Pancreas (tissue), 10 donors: Measurements from ENCODE around the gene RNF144A. TPM values are rescaled to one million over a fixed set of nuclear protein-coding genes. Genes with fewer than 3 reads are reported as not detected.
"Not testable (repeated sequence)": the region's sequence is repeated elsewhere in the genome, so short reads cannot be mapped to it uniquely, and the experiment has no call there.

Experiments
- ATAC-seq, 4 donors: fragments of 200-7000 bp; cut with Tn5 transposase; one replicate each; pipeline versions ENCODE4 v1.8.0 to v1.9.1; 2020; ENCODE audit warnings: mild to moderate bottlenecking in 4 of 4, moderate library complexity in 4 of 4
- DNase-seq, 6 donors: peaks; one replicate each; pipeline ENCODE4 v3.0.0-alpha.2; 2020
- FAIRE-seq: peaks from 2 replicates; lab custom pipeline; 2012; peaks lifted over from hg19 to GRCh38; lab: Jason Lieb, UNC
- H3K27ac ChIP-seq, 4 donors: fragments of 200-600 bp; sonication (generic); 1 replicate in 3 of 4; 2 replicates in 1 of 4; pipeline versions ENCODE4 v1.5.0 to v1.8.0; 2020
- H3K27me3 ChIP-seq, 4 donors: fragments of 200-600 bp; one replicate each; pipeline ENCODE4 v1.8.0; 2021
- H3K36me3 ChIP-seq, 3 donors: fragments of 200-600 bp; sonication (generic) in 1 of 3; one replicate each; pipeline versions ENCODE4 v1.5.0 to v1.8.0; 2020 to 2021
- H3K4me1 ChIP-seq, 3 donors: fragments of 200-600 bp; one replicate each; pipeline ENCODE4 v1.8.0; 2021
- H3K4me3 ChIP-seq, 4 donors: fragments of 200-600 bp; sonication (generic) in 2 of 4; one replicate each; pipeline versions ENCODE4 v1.5.0 to v1.8.0; 2020 to 2021
- H3K9me3 ChIP-seq, 4 donors: fragments of 200-600 bp; one replicate each; pipeline ENCODE4 v1.8.0; 2021
- WGBS, 2 donors: extraction: QIAGEN DNeasy Blood & Tissue Kit; methylation state at CpG; one replicate each; pipeline ENCODE4 v1.1.7; 2013; 5-methylcytosine and 5-hydroxymethylcytosine counted together
- intact Hi-C, 3 donors: fragments of 100-400 bp; cut with DNase I; formaldehyde crosslinking; loops; one replicate each; pipeline versions ENCODE4 v1.11.1 to v1.14.2; 2022
- polyA plus RNA-seq, 2 donors: library from polyadenylated mRNA; stranded (reverse); fragments of 200-250 nt; gene quantifications; one replicate each; pipeline ENCODE4 v1.2.3, GENCODE V29; 2013
- total RNA-seq, 6 donors: library from RNA; stranded (reverse); fragmentation: NEBNext Ultra II Directional in 4 of 6; extraction: Animal tissue kit (Norgen Biotek cat#: 25700) in 4 of 6; gene quantifications; one replicate each; pipeline versions ENCODE4 v1.2.1 to v1.2.4, GENCODE V29; 2021 to 2023
- TF ChIP-seq, protein P1 (sequence below), 4 donors: fragments of 200-600 bp; sonication (generic) in 3 of 4; IDR thresholded peaks; one replicate each; pipeline versions ENCODE4 v1.5.0 to v1.8.0; 2021; ENCODE audit warnings: antibody characterized with exemption in 4 of 4
- donor health status: healthy with polysubstance abuse.
- donor health status: DM: no; HTN: no; CAD: no; lungs with moderate emphysema.
- donor health status: DM: no; HTN: no; CAD: no.
- donor health status: control.
- donor health status: control.
- donor health status: Bipolar disorder and iron deficiency.
- donor health status: DM: yes; HTN: yes; CAD: no.
- donor health status: DM: no; HTN: no; CAD: no.
- donor health status: DM: no; HTN: no; CAD: no.
- donor health status: DM: yes; HTN: yes; CAD: no.

The RNF144A gene
- total and polyA plus RNA-seq, 8 donors = 9.4 to 78.7 (median 34.1) TPM

DNA sequence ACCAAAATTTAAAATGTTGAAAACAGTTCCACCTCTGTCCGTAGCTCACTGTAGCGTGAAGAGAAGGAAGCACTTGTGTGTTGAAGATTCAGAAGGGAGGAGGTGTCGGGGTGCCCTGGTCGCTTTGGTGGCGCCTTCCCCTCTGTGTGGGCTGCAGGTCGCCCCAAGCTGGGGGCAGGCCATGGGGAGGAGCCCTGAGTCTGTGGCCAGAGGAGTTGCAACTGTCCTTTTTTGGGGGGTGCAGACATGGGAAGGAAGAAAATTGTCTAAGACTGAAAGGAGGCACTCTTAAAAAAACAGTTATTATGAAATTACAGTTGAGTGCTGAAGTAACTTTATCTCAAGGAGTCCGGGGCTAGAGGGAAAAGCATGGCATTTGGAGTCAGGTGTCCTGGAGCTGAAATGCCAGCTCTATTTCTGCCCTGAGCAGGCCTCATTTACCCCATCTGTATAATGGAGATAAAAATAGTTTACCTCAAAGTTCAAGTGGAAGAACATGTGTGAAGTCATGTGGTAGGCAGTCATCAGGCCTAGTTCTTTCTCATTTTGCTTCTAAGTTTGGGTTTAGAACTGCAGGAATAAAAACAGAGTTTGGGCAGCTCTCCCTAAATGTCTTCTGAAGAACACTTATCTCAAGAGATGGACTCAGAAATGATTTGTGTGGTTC, 82.1 kb downstream of the RNF144A start:
- ATAC-seq (no peak), DNase-seq (no peak), FAIRE-seq (no peak)
- Histone ChIP-seq H3K36me3 (no peaks in the 10 kb centered on the region), H3K4me1 (peaks cover 0 to 18% (median 7%) of the 10 kb centered on the region in 3 donors), H3K27ac (no peak overlapping the region), H3K27me3 (no peaks in the 10 kb centered on the region), H3K9me3 (no peaks in the 10 kb centered on the region), H3K4me3 (no peak overlapping the region)
- TF ChIP-seq, protein P1, sequence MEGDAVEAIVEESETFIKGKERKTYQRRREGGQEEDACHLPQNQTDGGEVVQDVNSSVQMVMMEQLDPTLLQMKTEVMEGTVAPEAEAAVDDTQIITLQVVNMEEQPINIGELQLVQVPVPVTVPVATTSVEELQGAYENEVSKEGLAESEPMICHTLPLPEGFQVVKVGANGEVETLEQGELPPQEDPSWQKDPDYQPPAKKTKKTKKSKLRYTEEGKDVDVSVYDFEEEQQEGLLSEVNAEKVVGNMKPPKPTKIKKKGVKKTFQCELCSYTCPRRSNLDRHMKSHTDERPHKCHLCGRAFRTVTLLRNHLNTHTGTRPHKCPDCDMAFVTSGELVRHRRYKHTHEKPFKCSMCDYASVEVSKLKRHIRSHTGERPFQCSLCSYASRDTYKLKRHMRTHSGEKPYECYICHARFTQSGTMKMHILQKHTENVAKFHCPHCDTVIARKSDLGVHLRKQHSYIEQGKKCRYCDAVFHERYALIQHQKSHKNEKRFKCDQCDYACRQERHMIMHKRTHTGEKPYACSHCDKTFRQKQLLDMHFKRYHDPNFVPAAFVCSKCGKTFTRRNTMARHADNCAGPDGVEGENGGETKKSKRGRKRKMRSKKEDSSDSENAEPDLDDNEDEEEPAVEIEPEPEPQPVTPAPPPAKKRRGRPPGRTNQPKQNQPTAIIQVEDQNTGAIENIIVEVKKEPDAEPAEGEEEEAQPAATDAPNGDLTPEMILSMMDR (IDR thresholded peaks at IDR 0.05) = no peak
- 86 to 87% methylated on average over 7 of the region's 7 CpGs for WGBS, 2 donors
- intact Hi-C loops = no loop called here

- H3K36me3 ChIP-seq, H3K9me3 ChIP-seq, H3K4me3 ChIP-seq, H3K27ac ChIP-seq, FAIRE-seq, intact Hi-C loops, DNase-seq, H3K27me3 ChIP-seq, ATAC-seq: not testable (repeated sequence)
- peaks cover 0 to 18% (median 7%) of the 10 kb centered on the region in 3 donors for H3K4me1 ChIP-seq
- WGBS, 2 donors = 93 to 96% methylated on average over 6 of the region's 6 CpGs
These were observed 84.2 kb downstream of the RNF144A start for GRCh38 chr2:7001395-7001794.

- H3K4me1 ChIP-seq = peaks cover 10 to 22% (median 18%) of the 10 kb centered on the region in 3 donors
- ATAC-seq (no peak), DNase-seq (no peak), FAIRE-seq (no peak)
- 95 to 97% methylated on average over 3 of the region's 3 CpGs for WGBS, 2 donors
- no peaks in the 10 kb centered on the region for H3K9me3 ChIP-seq
- H3K27me3 ChIP-seq = no peaks in the 10 kb centered on the region
- no peaks in the 10 kb centered on the region for H3K36me3 ChIP-seq
- H3K27ac ChIP-seq = no peak overlapping the region
- TF ChIP-seq, protein P1 (IDR thresholded peaks at IDR 0.05) = no peak
- intact Hi-C loops = no loop called here
- no peak overlapping the region for H3K4me3 ChIP-seq
These were observed 86.7 kb downstream of the RNF144A start for GRCh38 chr2:7003895-7004294.

- intact Hi-C loops = no loop called here
- Histone ChIP-seq H3K27me3 (no peaks in the 10 kb centered on the region), H3K27ac (no peak overlapping the region), H3K36me3 (no peaks in the 10 kb centered on the region), H3K9me3 (no peaks in the 10 kb centered on the region), H3K4me1 (peaks cover 11 to 24% (median 23%) of the 10 kb centered on the region in 3 donors), H3K4me3 (no peak overlapping the region)
- no peak for ATAC-seq
- no peak for FAIRE-seq
- DNase-seq = no peak
- TF ChIP-seq, protein P1 (IDR thresholded peaks at IDR 0.05) = no peak
- WGBS, 2 donors = 70 to 72% methylated on average over 4 of the region's 4 CpGs
These were observed 87.4 kb downstream of the RNF144A start for GRCh38 chr2:7004636-7005035.

GRCh38 chr2:7007488-7007845, 90.3 kb downstream of the RNF144A start:
- H3K27ac ChIP-seq = peak overlapping the region in 2 of 4 donors; percentile 58 to 70
- FAIRE-seq = no peak

More at GRCh38 chr2:7007488-7007845, 90.3 kb downstream of the RNF144A start:
- Histone ChIP-seq H3K4me3 (no peak overlapping the region), H3K9me3 (no peaks in the 10 kb centered on the region), H3K36me3 (no peaks in the 10 kb centered on the region), H3K4me1 (peaks cover 16 to 44% (median 44%) of the 10 kb centered on the region in 3 donors), H3K27me3 (no peaks in the 10 kb centered on the region)
- ATAC-seq = no peak
- intact Hi-C loops = no loop called here
- no peak for DNase-seq
- WGBS, 2 donors = 79 to 89% methylated on average over 9 of the region's 9 CpGs
- TF ChIP-seq, protein P1 (IDR thresholded peaks at IDR 0.05) = no peak
